GM21619 (cell line): ENCODE results near the gene RASAL2.
"Not testable (repeated sequence)": the region's sequence is repeated elsewhere in the genome, so short reads cannot be mapped to it uniquely, and the experiment has no call there.

ENCODE experiments used
- ATAC-seq: cut with Tn5 transposase; IDR thresholded peaks from one replicate; pipeline ENCODE4 v1.9.1; 2021; ENCODE audit not compliant: unreplicated experiment

RASAL2 gene

DNA sequence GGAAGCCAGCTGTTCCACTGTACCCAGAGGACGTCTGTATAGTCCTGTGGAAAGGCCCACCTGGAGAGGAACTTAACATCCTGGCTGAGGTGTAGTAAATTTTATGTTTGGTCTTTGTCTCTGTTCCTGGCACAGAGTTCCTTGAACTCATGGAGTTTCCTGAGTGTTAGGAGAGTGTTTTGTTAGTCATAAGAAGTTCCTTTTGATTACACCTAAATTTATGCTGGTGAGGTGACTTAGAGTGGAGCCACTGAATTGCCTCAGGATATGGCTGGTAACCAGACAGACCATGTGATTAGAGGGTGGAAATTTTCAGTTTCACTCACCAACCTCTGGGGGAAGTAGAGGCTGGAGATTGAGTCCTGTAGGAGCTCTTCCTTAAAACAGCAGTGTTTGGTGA, 57.9 kb downstream of the RASAL2 start:
- no peak for ATAC-seq

GRCh38 chr1:178155481-178156255, 61.8 kb downstream of the RASAL2 start:
- ATAC-seq, result no peak

DNA sequence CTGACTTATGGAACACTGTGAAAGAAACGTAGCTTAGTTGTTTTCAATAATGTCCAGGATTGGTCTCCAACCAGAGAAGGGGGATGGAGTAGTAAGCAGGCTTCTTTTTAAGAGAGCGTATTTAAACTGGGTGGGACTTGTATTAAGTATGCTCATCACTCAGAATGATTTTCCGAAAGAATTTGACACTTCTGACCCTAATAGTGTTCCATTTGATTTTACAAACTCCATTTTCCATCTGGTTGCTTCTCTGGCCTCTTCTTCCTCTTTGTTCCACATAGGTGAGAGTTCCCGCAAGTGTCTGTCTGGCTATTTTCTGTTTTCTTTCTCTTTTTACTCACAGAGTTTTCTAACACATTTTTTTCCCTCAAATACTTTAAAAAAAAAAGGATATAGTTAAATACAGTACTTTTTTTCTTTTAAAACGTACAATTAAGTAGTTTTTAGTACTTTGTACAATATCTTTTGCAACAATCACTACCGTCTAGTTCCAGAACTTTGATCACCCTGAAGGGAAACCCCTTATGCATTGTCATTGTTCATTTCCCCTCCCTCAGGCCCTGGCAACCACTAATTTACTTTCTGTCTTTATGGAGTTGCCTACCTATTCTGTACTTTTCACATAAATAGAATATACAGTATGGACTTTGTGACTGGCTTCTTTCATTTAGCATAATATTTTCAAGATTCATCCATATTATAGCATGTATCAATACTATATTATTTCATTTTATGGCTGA, 67.0 kb downstream of the RASAL2 start:
- no peak for ATAC-seq

- ATAC-seq, result no peak
Measured at GRCh38 chr1:178161516-178161915, 67.6 kb downstream of the RASAL2 start.

DNA sequence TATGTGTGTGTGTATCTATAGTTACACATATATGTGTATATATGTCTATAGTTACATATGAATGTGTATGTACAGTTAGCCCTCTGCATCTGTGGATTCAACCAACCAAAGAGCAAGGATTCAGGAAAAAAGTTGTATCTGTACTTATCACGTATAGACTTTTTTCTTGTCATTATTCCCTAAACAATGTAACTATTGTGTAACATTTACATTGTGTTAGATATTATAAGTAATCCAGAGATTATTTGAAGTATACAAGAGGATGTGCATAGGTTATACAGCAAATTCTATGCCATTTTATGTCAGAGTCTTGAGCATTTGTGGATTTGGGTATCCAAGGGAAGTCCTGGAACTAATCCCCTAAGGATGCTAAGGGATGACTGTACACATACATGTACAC, 71.3 kb downstream of the RASAL2 start:
- no peak for ATAC-seq

DNA sequence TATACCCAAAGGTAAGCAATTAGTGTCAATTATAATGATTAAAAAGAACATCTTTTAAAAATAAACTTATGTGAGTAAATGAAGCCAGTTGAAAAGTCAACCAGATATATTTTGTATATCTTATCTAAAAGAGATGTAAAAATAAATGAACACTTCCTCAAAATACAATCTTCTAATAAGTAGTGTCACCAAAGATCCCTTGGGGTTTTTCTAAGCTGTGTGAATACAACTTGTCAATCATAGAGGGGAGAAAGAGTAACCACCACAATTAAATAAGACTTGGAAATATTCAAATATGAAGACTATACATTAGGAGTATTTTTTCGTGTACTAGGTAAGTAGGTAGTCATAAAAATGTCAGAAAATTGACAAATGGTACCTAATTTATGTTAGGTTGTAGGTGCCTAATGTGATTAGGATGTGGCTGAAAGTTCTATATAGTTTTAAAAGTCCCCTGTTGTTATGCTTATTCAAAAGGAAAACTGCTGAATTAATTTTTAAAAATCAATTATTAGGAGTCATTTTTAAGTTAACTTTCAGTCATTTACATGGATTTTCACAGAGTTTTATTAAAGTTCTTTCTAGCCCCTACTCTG, 72.6 kb downstream of the RASAL2 start:
- no peak for ATAC-seq

- no peak for ATAC-seq
Measured at GRCh38 chr1:178168536-178168935, 74.6 kb downstream of the RASAL2 start.

- ATAC-seq, result no peak
Measured at GRCh38 chr1:178169649-178170048, 75.7 kb downstream of the RASAL2 start.

DNA sequence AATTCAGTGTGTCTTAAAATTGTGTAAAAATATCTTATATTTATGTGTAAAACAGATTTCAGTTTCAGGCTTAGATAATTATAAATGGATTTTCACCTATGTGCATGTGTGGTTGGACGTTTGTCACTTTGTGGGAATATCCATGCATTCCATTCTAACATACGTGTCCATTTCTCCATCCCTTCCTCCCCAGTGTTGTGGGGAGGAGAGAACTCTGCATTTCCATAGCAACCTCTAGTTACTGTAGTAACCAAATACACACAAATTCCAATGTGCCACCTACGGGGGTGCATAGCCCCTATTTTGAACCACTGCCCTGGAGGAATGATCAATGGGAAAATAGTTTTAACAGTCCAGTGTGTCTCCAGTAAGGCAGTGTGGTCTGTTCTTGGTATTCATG, 79.0 kb downstream of the RASAL2 start:
- ATAC-seq, result no peak

DNA sequence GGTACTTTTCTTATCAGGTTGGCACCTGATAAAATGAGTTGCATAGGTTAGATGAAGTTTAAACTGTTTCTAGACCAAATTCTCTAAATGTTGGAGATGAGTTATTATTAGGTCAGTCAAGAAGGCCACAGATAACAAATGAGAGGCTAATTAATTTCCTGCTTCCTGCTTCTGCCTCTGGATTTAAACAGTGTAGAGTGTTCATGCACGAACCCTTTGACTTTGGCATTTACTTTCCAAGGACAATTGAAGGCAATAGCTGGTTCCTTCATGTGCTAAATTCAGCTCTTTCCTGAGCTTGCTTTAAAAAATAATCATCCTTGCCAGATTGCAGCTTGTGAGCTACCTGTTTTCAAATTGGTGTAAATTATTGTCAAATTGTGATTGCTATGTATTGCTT, 80.6 kb downstream of the RASAL2 start:
- ATAC-seq, result no peak

GRCh38 chr1:178180405-178180804, 86.5 kb downstream of the RASAL2 start:
- no peak for ATAC-seq

DNA sequence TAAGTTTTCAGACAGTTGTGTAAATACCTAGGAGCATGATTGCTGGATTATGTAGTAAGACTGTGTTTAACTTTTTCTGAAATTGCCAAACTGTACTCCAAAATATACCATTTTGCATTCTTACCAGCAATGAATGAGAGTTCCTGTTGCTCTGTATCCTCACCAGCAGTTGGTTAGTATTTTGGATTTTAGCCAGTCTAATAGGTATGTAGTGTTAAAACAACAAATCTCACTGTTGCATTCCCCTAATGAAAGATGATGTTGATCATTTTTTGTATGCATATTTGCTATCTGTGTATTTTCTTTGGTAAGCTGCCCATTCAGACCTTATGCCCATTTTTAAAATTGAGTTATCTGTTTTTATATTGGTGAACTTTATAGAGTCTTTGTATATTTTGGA, 89.9 kb downstream of the RASAL2 start:
- no peak for ATAC-seq

GRCh38 chr1:178188306-178188705, 94.4 kb downstream of the RASAL2 start:
- ATAC-seq, result no peak

- ATAC-seq, result peak; percentile 61
Measured at GRCh38 chr1:178189814-178190213, 95.9 kb downstream of the RASAL2 start.

DNA sequence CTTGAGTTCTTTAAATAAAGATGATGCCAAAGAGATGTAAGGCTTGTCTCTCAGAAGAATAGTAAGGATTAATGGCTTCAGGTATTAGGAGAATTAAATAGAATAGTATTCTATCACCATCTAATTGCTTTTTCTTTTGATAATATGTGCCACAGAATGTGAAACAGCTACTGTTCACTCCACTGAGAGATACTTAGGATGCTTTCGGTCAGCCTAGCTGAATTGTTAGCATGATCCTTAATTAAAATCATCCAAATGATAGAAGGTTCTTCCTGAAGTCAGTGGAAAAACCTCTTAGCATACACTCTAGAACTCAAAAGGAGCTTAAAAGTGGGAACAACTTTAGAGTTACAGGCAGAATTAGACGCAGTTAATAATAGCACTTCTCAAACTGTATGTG, 97.0 kb downstream of the RASAL2 start:
- no peak for ATAC-seq

DNA sequence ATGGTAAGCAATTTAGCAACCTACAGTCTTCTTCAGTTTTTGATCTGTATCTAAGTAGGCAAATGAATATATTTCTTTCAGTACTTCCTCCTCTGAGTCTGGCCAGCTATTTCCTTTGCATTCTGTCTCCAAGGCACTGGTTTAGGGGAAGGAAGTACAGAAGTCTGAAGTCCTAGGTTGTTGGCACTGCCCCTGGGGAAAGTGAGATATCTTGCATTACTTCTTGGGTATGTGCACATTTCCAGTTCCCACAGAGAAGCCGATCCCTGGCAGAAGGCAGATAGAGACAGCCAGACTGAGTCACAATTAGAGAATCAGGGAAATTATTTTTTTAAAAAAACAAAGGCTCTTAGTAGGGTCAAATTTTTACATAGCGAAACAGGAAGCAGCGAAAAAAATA, 98.8 kb downstream of the RASAL2 start:
- ATAC-seq, result no peak

DNA sequence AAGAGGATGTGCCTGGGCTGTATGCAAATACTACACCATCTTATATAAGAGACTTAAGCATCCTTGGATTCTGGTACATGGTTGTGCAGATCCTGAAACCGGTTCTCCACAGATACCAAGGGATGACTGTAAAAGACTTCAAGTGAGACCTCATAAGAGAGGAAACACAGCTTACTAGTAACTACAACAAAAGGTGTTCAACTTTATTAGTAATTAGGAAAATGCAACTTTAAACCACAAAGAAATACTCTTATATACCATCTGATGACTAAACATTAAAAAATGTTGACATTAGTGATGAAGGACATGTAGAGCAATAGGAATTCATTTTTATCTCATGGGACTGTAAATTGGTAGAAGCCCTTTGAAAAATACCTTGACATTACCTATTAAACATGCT, 102.7 kb downstream of the RASAL2 start:
- ATAC-seq, result no peak

GRCh38 chr1:178202095-178202494, 108.2 kb downstream of the RASAL2 start:
- ATAC-seq, result not testable (repeated sequence)

DNA sequence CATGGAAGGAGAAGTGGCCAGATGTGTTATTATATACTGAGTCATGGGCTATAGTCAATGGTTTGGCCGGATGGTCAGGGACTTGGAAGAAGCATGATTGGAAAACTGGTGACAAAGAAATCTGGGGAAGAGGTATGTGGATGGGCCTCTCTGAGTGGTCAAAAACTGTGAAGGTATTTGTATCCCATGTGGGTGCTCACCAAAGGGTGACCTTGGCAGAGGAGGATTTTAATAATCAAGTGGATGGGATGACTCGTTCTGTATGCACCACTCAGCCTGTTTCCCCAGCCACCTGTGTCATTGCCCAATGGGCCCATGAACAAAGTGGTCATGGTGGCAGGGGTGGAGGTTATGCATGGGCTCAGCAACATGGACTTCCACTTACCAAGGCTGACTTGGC, 108.6 kb downstream of the RASAL2 start:
- not testable (repeated sequence) for ATAC-seq

DNA sequence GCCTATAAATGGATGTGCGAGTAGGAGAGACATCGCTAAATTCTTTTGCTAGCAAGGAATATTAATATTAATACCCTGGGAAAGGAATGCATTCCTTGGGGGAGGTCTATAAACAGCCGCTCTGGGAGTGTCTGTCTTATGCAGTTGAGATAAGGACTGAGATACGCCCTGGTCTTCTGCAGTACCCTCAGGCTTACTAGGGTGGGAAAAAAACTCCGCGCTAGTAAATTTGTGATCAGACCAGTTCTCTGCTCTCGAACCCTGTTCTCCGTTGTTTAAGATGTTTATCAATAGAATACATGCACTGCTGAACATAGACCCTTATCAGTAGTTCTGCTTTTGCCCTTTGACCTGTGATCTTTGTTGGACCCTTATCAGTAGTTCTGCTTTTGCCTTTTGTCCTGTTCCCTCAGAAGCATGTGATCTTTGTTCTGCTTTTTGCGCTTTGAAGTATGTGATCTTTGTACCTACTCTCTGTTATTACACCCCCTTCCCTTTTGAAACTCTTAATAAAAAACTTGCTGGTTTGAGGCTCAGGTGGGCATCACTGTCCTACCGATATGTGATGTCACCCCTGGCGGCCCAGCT, 114.5 kb downstream of the RASAL2 start:
- ATAC-seq, result not testable (repeated sequence)

DNA sequence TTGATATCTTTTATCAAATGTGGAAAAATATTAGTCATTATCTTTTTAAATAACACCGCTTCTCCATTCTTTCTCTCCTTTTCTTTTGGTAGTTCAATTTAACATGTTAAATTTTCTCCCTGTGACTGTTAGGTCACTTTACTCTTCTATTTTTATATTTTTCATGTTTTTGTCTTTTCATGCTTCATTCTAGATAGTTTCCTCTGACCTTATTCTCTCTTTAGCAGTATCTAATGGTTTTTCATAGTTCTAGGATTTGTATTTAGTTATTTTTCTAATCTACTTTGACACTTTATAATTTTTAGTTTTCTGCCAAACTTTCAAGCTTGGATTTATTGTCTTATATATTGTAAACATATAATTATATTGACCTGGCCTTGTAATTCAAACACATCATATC, 116.0 kb downstream of the RASAL2 start:
- no peak for ATAC-seq

DNA sequence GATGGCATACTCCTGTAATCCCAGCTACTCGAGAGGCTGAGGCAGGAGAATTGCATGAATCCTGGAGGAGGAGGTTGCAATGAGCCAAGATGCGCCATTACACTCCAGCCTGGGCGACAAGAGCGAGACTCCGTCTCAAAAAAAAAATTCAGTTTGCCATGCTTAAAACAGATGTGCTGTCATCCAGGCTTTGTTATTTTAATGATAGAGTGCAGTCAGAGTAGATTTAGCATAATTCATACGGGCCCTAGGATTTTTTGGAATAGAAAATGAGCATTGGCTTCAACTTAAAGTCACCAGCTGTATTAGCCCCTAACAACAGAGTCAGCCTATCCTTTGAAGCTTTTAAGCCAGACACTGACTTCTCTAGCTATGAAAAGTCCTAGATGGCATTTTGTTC, 124.6 kb downstream of the RASAL2 start:
- ATAC-seq, result no peak
